HG03520 (cell line): ENCODE results near the gene MICAL1.

Experiments
- ATAC-seq: cut with Tn5 transposase; IDR thresholded peaks from one replicate; pipeline ENCODE4 v1.9.1; 2021; ENCODE audit warnings: mild to moderate bottlenecking, moderate library complexity; ENCODE audit not compliant: unreplicated experiment

MICAL1 gene

GRCh38 chr6:109454496-109455436 lies 806 bp downstream of the MICAL1 start:
- ATAC-seq: peak; percentile 17

- ATAC-seq: no peak
Observed at GRCh38 chr6:109453594-109454495, 1.7 kb downstream of the MICAL1 start.

- no peak for ATAC-seq
Observed at GRCh38 chr6:109453156-109453555, 2.4 kb downstream of the MICAL1 start.

- no peak for ATAC-seq
Observed at GRCh38 chr6:109452181-109452580, 3.4 kb downstream of the MICAL1 start.

GRCh38 chr6:109451376-109451775 lies 4.2 kb downstream of the MICAL1 start:
- no peak for ATAC-seq

- ATAC-seq: no peak
Observed at GRCh38 chr6:109450801-109451200, 4.8 kb downstream of the MICAL1 start.

GRCh38 chr6:109449795-109450673 lies 5.5 kb downstream of the MICAL1 start:
- no peak for ATAC-seq

GRCh38 chr6:109449064-109449794 lies 6.3 kb downstream of the MICAL1 start:
- no peak for ATAC-seq

- ATAC-seq: no peak
Observed at GRCh38 chr6:109448615-109449014, 7.0 kb downstream of the MICAL1 start.

- ATAC-seq: no peak
Observed at GRCh38 chr6:109447878-109448555, 7.6 kb downstream of the MICAL1 start.

- no peak for ATAC-seq
Observed at GRCh38 chr6:109447087-109447486, 8.5 kb downstream of the MICAL1 start.

GRCh38 chr6:109446541-109446940 lies 9.0 kb downstream of the MICAL1 start:
- ATAC-seq: no peak

- ATAC-seq: no peak
Observed at GRCh38 chr6:109446072-109446471, 9.5 kb downstream of the MICAL1 start.

GRCh38 chr6:109445382-109445781 lies 10.2 kb downstream of the MICAL1 start:
- no peak for ATAC-seq

GRCh38 chr6:109443425-109443950 lies 12.1 kb downstream of the MICAL1 start:
- no peak for ATAC-seq

- ATAC-seq: no peak
Observed at GRCh38 chr6:109442393-109442924, 13.1 kb downstream of the MICAL1 start.

GRCh38 chr6:109441069-109441816 lies 14.3 kb downstream of the MICAL1 start:
- peak; percentile 5 for ATAC-seq
